Measurements from ENCODE around the gene FLT1.

FLT1 gene, protein sequence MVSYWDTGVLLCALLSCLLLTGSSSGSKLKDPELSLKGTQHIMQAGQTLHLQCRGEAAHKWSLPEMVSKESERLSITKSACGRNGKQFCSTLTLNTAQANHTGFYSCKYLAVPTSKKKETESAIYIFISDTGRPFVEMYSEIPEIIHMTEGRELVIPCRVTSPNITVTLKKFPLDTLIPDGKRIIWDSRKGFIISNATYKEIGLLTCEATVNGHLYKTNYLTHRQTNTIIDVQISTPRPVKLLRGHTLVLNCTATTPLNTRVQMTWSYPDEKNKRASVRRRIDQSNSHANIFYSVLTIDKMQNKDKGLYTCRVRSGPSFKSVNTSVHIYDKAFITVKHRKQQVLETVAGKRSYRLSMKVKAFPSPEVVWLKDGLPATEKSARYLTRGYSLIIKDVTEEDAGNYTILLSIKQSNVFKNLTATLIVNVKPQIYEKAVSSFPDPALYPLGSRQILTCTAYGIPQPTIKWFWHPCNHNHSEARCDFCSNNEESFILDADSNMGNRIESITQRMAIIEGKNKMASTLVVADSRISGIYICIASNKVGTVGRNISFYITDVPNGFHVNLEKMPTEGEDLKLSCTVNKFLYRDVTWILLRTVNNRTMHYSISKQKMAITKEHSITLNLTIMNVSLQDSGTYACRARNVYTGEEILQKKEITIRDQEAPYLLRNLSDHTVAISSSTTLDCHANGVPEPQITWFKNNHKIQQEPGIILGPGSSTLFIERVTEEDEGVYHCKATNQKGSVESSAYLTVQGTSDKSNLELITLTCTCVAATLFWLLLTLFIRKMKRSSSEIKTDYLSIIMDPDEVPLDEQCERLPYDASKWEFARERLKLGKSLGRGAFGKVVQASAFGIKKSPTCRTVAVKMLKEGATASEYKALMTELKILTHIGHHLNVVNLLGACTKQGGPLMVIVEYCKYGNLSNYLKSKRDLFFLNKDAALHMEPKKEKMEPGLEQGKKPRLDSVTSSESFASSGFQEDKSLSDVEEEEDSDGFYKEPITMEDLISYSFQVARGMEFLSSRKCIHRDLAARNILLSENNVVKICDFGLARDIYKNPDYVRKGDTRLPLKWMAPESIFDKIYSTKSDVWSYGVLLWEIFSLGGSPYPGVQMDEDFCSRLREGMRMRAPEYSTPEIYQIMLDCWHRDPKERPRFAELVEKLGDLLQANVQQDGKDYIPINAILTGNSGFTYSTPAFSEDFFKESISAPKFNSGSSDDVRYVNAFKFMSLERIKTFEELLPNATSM (N-terminal part only)

GRCh38 chr13:28494778-28495537, at the start of gene FLT1:
Gene FLT1, minus strand, starts transcription at chr13:28495128. Its CDS starts 285 bp downstream, at chr13:28494843.
- peak; percentile 34 for DNase-seq (ENCODE audit: low read depth)

DNA sequence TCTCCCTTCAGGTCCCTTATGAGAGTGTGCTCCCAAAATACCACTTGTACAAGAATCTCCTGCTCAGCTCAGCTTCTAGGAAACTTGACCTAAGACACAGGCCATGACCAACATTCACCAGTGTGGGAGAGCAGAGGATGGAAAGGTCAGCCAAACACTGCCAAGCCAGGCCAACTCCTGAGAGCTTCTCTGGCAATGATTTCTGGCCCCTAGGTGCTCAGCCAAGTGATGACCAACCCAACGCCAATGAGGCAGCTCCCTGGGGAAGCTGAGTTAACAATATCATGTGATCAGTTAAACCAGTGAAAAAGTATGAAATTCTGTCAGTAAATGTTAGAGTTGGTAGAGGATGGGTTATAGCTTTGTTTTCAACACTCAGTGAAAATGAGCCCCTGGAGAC, 49.1 kb upstream of the FLT1 start:
- peak; percentile 53 for DNase-seq (ENCODE audit: low read depth)

GRCh38 chr13:28542804-28543203, 47.9 kb upstream of the FLT1 start:
- no peak for DNase-seq (ENCODE audit: low read depth)

- DNase-seq (ENCODE audit: low read depth), result no peak
These were observed 47.0 kb upstream of the FLT1 start for GRCh38 chr13:28541966-28542365.

DNA sequence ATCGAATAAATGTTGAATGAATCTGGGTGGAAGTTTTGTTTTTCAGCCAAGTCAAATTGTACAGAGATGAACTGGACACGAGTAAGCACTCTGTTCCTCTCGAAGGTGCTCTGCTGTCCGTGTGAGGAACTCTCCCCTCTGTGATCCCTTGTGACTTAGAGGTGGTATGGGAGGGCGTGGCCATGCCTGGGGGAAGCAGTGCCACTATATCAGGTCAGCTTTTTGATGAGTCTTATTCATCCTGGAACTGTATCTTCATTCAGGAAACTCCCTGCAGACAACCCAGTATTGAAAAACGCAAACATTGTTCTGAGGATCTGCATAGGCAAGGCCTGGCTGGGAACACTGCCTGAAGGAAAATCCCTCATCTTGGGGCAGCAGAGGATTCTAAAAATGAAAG, 45.7 kb upstream of the FLT1 start:
- DNase-seq (ENCODE audit: low read depth), result no peak

- DNase-seq (ENCODE audit: low read depth), result no peak
These were observed 44.8 kb upstream of the FLT1 start for GRCh38 chr13:28539625-28540286.

DNA sequence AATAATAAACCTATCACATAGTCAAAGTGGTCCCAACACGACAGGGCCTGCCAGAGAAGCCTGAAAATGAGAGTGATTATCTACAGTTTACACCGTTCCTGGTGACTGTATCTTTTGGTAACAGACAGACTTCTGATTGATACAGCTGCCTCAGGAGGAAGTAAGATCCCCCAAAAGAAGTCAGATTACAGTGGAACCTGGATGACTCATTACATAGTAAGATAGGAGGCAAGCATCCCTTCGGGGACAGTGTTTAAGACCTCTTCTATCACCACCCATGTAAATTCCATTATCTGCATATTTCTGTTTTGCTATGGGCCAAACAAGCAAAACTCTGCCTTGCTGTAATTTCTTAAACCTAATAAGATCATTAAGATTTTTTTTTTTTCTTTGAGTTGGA, 44.0 kb upstream of the FLT1 start:
- DNase-seq (ENCODE audit: low read depth), result no peak

DNA sequence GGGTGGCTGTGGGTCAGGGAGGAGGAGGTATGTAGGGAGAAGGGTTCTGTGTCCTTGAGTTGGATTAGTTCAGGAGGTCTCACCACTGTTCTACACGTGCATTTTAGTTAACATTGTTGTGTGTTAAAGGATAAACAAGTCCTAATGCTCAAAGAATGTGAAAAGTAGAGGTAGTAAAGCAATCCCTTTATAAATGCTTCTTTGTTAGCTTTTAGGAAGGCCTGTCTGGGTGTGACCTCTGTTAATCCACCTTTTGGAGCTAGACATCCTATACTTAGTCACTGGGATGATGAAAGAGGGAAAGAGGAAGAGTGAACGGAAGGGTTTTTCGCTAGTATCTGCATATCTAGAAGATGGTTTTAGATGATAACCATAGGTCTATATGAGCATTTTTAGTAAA, 42.2 kb upstream of the FLT1 start:
- peak; percentile 16 for DNase-seq (ENCODE audit: low read depth)

DNA sequence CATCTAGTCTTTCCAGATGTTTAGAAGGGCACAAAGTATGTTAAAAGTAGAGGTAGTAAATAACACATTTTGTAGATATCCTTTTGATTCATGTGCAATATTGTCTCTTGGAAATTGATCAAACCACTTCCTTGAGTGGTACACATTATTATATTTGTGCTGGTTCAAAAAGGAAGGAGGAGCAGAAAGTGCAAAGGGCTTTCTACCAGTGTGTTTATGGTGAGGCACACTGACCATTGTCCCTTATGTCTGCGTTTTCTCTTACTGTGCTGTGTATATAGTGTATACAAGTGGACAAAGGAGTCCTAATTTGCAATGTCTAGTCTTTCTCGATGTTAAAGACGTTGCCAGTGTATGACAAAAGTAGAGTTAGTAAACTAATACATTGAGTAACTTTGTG, 41.4 kb upstream of the FLT1 start:
- DNase-seq (ENCODE audit: low read depth), result no peak

GRCh38 chr13:28535734-28536133, 40.8 kb upstream of the FLT1 start:
- no peak for DNase-seq (ENCODE audit: low read depth)

DNA sequence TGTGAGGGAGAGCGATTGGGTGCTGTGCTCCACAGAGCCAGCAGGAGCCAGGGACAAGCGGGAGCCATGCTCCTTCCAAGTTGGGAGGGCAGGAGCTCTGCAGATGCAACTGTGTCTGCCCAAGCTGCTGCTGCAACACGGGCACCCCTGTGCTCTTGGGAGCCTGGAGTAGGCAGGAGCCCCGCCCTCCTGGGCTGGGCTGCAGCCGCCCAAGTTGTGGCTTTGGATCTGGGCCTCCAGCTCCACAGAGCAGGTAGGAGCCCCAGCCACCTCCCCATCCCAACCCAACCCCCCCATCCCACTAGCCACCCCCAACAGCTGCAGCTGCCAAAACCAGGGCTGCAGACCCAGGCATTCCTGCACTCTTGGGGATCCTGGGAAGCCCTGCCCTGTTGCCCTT, 39.9 kb upstream of the FLT1 start:
- DNase-seq (ENCODE audit: low read depth), result no peak

DNA sequence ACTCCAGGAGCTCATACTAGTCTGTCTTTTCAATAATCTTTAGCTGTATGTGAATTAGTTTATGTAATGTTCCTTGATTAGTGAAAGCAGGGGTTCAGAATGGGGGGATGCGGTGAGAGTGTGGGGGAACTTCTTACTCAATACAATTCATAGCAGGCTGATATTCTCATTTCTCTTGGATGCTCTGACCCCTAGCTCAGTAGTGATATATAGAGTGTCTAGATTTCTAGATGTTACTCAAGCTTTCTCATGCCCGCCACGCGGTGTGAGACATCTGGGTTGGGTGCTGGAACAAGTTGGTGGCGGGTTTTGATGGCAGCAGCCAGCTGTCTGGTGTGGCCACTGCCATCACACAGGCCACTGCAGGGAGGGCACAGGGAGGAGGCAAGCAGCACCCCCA, 39.3 kb upstream of the FLT1 start:
- no peak for DNase-seq (ENCODE audit: low read depth)

DNA sequence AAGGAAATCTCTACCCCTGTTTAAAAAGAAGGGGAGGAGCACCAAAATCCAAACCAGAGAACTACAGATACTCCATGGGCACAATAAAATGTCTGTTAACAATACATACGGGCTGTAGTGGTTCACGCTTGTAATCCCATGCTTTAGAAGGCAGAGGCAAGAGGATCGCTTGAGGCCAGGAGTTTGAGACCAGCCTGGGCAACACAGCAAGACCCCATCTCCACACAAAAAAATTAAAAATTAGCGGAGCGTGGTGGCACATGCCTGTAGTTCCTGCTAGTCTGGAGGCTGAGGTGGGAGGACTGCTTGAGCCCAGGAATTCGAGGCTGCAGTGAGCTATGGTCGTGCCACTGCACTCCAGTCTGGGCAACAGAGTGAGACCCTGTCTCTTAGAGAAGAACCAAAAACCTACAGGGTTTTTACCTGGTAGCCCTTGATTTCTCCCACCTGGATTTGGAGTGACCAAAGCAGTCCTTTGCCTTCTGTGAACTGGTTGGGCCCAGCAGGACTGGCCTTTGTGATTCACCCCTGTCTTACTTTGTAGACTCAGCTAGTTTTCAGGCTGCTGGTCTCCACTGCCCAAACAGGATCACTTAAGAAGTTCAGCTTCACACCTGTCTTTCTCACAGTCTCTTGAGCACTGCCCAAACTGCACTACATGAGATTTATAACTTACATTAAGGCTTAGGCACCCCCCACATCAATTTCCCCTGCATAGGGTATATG, 38.7 kb upstream of the FLT1 start:
- DNase-seq (ENCODE audit: low read depth), result no peak

DNA sequence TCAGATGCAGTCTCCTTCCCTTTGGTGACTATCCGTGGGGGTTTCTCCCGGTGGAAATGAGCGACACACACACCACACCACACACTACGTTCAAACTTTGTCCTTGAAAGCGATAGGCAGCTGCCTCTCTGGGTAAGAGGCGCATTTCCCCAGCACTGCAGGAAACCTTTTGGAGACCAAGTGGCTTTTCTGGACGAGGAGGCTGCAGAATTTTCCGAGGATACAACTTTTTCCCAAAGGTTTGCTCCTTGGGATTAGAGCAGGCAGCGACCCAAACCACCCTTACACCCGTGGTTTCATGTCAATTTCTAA, 38.2 kb upstream of the FLT1 start:
- DNase-seq (ENCODE audit: low read depth), result no peak

DNA sequence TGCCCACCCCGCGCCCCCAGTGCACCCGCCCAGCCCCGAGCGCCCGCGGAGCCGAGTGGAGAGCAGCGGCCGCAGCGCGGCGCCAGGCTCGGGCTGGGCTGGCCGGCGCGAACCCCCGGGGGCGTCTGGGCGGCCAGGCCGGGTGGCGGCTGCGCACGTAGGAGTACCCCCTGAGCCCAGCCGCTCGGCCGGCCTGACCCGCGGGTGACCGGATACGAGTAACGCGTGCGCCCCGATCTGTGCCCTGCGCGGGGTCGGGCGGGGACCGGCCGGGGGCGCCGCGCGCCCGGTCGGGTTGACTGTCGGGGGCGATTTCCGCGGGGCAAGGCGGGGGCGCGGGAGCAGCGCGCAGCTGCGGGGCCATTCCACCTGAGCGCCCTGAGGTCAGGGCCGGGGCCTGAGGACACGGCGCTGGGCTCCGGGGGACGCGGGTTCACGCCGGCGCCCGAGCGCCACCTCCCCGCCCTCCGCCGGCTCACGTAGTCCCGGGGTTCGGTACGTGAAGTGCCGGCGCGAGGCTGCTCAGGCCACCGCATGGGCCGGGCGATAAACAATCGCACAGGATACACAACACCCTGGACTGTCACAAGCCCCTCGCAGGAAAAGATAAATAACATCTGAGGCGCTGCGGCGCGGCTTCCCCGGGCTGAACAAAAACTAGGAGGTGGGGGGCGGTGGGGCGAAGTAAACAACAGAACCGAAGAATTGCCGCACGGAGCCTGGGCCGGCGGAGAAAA, 37.6 kb upstream of the FLT1 start:
- DNase-seq (ENCODE audit: low read depth), result peak; percentile 22

DNA sequence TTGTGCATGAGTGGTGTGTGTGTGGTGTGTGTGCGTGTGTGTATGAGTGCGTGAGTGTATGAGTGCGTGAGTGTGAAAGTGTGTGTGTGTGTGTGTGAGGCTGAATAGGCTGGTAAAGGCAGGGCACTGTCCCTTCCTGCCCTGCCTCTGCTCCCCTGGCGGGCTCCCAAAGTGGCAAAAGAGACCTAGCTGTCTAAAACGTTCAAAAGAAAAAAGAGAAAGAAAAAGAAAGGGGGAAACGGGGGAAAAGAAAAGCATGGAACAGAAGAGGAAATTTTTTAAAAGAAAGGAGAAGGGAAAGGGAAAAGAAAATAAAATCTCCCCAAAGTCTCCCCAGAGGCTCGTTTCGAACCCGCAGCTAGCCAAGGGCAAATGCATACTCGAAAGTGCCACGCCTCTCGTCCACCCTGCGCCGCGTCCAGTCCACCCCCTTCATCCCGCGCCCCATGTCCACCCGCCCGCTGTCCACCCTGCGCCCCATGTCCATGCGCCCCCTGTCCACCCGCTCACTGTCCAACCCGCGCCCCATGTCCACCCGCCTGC, 37.0 kb upstream of the FLT1 start:
- DNase-seq (ENCODE audit: low read depth), result peak; percentile 10

- DNase-seq (ENCODE audit: low read depth), result peak; percentile 28
These were observed 36.3 kb upstream of the FLT1 start for GRCh38 chr13:28531077-28531844.

- DNase-seq (ENCODE audit: low read depth), result peak; percentile 37
These were observed 35.8 kb upstream of the FLT1 start for GRCh38 chr13:28530729-28531076.

GRCh38 chr13:28529836-28530235, 34.9 kb upstream of the FLT1 start:
- DNase-seq (ENCODE audit: low read depth), result peak; percentile 53
